Stimulated activated CD8-positive, alpha-beta memory T cell treated with anti-CD3 and anti-CD28 coated beads, Interleukin-2, amount 100 ng/mL, for 48 hours (primary cell): ENCODE data around the gene DOCK3.
"Not testable (repeated sequence)": the region's sequence is repeated elsewhere in the genome, so short reads cannot be mapped to it uniquely, and the experiment has no call there.

Experiments
- DNase-seq, 2 donors: peaks; one replicate each; pipeline ENCODE4 v3.0.0-alpha.2; 2020; ENCODE audit warnings: low read depth in 2 of 2

The DOCK3 gene

DNA sequence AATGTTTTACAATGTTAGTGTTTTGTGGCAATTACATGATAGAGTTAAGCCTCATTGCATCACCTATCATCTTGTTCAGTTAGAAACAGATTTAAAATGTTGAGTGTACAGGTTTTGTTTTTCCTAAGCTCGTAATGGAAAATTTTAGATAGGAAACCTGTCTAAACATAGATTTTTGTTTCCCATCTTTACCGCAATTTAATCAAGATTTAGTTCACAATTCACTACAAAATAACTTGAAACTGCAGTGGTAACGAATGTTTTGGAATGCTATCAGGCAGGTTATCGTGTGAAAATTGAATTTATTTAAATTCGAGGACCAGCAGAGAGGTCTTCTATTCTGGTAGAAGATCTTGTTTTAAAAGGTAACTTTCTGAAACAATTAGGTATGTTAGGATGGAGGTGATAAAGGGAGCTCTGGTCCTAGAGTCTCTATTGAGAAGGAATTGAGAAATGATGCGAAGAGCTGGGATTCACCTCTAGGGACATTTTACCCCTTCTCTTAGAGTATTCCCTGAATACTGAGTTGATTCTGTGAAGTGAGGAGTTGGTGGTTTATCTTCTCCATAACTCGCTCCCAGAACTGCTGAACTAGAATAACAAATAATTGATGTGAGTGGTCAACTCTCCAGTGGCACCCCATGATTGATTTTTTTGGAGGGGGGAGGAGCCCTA is 1.4 kb downstream of the DOCK3 start:
- DNase-seq, result no peak

DNA sequence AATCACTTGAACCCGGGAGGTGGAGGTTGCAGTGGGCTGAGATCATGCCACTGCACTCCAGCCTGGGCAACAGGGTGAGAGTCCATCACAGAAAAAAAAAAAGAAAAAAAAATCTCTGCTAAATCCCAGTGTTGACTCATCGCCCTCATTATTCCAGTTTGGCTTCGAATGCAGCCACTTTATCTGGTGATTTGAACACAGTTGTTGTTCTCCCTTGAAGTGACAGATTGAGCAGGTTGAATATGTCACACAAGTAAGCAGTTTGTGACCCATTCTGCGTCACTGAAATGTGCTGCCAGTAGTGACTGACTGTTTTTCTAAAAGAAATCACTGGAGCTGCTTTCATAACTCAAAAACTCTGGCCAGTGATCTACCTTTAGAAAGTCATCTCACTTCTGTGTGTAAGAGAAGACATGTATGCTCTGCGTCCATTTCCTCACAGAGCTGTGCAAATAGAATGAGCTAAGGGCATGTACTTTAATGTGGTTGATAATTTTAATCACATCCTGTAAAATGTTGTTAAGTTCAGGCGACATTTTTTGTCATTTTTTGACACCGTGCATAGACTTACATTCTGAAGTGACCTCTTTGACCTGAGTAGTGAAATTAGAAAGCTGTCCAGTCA is 12.5 kb downstream of the DOCK3 start:
- no peak for DNase-seq

DNA sequence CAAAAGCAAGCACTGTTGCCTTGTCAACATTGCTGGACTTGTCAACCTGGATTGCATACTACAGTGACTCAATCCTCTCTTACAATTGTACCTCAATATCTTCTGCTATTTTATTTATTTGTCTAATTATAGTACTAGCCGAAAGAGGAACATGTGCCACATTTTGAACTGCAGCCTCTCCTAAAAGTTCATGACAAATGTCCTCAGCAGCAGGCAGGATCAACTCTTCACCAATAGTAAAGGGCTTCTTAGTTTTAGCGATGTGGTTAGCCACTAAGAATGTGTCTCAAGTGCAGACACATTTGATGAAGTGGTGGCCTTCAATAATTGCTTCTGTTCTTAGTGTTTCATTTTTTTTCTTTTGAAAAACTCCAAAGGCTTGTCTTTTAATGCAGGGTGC is 13.2 kb downstream of the DOCK3 start:
- DNase-seq, result no peak

DNA sequence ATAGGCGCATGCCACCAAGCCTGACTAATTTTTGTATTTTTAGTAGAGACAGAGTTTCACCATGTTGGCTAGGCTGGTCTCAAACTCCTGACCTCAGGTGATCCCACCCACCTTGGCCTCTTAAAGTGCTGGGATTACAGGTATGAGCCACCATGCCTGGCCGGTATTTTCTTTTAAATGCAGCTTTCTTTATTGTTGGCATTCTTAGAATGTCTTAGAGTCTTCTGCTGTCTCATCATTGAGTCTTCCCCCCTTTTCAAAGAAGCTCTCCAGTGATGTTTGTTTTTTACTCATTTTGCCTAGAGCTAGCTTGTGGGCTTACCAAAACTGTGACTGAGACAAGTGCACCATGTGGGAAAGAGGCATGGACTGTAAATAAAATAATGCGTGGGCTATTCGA is 13.9 kb downstream of the DOCK3 start:
- DNase-seq, result not testable (repeated sequence)

DNA sequence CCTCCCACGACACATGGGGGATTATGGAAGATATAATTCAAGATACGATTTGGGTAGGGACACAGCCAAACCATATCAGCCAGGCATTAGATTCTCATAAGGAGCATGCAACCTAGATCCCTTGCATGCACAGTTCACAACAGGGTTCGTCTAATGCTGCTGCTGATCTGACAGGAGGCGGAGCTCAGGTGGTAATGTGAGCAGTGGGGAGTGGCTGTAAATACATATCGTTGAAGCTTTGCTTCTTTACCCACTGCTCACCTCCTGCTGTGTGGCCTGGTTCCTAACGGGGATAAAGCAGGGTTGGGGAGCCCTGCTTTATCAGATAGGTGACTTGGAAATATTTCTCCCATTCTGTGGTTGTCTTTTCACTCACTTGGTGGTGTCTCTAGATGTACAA is 14.8 kb downstream of the DOCK3 start:
- DNase-seq, result no peak

DNA sequence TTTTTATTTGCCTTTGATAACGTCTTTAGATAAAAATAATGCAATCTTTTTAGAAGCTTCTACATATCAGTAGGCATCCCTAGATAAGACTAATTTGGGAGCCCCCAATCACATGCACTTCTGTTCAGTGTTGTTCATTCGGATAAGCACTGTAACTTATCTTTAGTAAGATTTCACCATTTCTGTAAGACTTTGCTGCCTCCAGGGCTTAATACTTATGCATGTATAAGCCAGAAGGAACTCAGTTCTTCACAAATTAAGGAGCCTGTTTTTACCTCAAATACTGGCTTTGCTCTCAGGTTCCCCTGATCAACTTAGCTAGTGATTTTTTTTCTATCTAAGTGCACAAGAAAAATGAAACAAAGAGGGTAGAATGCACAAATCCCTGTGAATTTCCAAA is 20.3 kb downstream of the DOCK3 start:
- DNase-seq, result no peak

DNA sequence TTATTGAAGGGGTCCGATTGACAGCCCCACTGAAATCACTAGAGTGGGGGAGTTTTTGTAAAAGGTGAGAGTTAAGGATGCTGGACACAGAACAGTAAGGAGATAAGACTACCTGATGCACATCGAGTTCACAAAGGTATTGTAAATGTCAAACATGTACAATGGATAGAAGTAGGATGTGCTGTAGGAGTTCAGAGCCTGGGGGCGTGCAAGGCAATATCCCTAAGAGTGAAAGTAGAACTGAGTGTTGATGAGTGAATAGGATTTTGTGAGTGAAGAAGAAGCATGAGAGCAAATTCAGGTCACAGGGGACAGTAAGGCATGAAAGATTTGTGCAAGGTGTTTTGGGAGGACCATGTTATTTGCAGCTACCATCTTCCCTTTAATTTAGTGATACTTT is 21.5 kb downstream of the DOCK3 start:
- no peak for DNase-seq

DNA sequence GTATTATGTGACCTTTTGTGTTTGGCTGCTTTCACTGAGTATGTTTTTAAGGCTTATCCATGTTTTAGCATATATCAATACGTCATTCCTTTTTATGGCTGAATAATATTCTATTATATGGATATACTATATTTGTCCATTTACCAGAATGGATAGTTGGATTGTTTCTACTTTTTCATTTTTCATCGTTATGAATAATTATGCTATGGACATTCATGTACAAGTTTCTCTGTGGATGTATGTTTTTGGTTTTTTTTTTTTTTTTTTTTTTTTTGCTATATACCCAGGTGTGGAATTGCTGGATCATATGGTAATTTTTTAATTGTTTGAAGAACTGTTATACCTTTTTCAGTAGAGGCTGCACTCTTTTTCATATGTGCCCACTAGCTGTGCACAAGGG is 23.5 kb downstream of the DOCK3 start:
- no peak for DNase-seq

DNA sequence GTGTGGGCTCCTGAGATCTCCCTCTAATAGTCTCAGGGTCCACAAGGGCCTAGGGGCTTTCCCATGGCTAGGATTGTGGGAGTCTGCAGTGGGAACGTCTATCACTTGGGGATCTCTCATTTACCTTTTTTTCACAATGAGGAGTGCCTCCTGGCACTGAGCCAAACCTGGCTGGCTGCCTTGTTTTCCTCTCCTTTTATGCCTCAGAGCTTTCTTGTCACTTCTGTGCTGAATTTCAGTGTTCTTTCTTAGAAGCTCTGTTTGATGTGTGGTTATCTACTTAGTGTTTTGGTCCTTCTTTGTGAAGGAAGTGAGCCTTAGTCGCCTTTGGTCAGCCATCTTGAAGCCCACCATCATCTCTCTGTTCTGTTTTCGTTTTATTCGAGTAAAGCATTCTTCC is 33.9 kb downstream of the DOCK3 start:
- DNase-seq, result no peak

DNA sequence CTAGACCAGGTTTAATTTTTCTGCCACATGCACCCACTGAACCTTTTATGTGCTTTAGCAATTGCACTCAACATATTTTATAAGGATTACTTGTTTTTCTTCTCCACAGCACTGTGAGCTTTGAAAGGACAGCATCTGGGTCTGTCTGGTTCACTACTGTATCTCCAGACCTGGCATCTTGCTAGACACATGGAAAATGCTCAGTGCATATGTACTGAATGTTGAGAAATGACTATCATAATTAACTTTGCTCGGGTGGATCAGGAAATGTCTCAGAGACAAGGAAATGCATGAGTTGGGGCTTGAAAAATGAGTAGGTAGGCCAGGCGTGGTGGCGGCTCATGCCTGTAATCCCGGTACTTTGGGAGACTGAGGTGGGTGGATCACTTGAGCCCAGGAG is 40.2 kb downstream of the DOCK3 start:
- no peak for DNase-seq

DNA sequence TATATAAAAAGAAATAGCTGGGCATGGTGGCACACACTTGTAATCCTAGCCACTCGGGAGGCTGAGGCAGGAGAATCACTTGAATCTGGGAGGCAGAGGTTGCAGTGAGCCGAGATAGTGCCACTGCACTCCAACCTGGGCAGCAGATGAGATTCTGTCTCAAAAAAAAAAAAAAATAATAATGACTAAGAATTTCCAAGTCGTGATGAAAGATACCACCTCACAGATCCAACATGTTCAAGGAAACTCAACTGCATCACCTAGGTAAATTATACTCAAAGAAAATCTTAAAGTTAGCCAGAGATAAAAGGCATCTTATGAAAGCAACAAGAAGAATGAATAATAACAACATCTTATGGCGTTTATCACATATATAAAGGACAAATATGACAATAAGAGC is 50.1 kb downstream of the DOCK3 start:
- no peak for DNase-seq

DNA sequence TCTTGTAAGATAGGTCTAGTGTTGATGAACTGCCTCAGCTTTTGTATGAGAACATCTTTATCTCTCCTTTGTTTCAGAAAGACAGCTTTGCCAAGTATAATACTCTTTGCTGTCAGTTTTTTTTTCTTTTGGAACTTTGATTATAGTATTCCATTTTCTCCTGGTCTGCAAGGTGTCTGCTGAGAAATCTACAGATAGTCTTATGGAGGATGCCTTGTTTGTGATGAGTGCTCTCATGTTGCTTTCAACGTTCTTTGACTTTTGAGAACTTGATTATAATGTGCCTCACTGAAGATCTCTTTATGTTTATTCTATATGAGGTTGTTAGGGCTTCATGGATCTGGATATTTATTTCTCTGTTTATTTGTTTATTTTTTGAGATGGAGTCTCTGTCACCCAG is 60.3 kb downstream of the DOCK3 start:
- DNase-seq, result no peak

DNA sequence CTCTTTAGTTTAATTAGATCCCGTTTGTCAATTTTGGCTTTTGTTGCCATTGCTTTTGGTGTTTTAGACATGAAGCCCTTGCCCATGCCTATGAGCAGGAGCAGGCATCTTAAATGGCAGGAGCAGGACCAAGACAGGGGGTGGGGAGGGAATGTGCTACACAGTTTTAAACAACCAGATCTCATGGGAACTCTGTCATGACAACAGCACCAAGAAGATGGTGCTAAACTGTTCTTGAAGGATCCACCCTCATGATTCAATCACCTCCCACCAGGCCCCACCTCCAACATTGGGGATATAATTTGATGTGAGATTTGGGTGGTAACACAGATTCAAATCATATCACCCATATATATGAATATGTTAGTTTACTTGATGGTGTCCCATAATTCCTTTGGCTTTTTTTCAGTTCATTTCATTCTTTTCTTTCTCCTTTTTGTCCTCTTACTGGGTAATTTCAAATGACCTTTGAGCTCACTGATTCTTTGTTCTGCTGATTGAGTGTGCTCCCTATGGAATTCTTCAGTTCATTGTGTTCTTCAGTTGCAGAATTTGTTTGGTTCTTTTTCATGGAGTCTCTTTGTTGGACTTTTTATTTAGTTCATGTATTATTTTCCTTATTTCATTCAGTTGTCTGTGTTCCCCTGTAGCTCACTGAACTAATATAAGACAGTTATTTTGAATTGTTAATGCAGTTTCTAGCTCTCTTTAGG is 62.6 kb downstream of the DOCK3 start:
- DNase-seq, result no peak

DNA sequence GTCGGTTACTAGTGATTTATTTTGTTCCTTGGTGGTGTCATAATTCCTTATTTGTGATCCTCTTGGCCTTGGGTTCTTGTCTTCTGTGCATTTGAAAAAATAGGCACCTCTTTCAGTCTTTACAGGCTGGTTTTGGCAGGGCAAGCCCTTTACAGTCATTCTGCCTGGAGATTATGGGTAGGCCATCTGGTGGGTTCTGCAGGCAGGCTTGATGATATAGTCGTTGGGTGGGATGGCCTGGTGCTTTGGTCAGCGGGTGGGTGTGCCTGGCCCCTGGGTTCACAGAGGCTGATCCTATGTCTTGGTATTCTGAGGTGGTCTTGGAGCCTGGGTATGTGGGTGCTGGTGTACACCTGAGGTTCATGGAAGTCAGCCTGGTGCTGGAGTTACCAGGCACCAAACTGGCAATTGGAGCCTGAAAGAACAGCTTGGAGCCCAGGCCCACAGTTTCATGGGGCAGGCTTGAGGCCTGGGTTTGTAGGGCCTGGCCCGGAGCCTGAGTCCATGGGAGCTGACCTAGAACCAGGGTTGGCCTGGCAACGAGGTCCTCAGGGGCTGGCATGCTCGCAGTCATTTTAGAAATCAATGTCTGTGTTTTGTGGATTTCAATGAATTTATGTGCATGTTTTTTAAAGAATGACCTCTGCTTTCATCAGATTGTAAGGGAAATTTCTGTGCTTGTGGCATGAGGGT is 63.3 kb downstream of the DOCK3 start:
- no peak for DNase-seq

DNA sequence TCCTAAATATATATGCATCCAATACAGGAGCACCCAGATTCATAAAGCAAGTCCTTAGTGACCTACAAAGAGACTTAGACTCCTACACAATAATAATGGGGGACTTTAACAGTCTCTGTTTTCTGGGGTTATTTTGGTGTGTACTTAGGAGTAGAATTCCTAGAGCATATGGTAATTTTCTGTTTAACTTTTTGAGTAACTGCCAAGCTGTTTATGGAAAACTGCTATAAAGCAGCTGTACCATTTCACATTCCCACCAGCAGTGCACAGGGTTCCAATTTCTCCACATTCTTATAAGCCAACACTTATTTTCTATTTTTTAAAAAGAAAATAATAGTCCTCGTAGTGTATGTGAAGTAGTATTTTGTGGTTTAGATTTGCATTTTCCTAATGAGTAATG is 68.9 kb downstream of the DOCK3 start:
- DNase-seq, result no peak

DNA sequence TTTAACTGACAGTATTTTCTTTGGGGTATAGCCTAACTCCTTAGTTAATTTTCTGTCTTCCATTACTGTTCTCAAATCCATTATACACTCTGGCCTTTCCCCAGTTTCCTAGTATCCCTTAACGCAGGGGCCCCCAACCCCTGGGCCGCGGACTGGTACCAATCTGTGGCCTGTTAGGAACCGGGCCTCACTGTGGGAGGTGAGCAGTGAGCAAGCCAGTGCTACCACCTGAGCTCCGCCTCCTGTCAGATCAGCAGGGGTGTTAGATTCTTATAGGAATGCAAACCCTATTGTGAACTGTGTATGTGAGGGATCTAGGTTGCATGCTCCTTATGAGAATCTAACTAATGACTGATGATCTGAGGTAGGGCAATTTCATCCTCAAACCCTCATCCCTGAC is 75.1 kb downstream of the DOCK3 start:
- no peak for DNase-seq

DNA sequence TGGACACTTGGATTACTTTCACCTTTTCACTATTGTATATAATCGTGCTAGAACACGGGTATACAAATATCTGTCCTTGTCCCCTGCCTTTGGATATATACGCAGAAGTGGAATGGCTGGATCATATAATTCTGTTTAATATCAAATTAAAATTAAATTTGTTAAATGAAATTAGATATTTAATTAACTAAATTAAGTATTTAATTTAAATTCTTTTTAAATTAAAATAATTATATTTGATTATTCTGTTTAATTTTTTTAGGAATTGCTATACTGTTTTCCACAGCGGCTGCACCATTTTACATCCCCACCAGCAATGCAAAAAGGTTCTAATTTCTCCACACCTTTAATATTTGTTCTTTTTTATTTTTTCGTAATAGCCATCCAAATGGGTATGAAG is 84.3 kb downstream of the DOCK3 start:
- no peak for DNase-seq

DNA sequence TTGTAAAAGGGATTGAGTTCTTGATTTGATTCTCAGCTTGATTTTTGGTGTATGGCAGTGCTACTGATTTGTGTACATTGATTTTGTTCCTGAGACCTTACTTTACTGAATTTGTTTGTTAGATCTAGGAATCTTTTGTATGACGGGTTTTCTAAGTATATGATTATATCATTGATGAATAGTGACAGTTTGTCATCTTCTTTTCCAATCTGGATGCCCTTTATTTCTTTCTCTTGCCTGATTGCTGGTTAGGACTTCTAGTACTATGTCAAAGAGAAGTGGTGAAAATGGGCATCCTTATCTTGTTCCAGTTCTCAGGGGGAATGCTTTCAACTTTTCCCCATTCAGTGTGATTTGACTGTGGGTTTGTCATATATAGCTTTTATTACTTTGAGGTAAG is 103.0 kb downstream of the DOCK3 start:
- DNase-seq, result no peak

DNA sequence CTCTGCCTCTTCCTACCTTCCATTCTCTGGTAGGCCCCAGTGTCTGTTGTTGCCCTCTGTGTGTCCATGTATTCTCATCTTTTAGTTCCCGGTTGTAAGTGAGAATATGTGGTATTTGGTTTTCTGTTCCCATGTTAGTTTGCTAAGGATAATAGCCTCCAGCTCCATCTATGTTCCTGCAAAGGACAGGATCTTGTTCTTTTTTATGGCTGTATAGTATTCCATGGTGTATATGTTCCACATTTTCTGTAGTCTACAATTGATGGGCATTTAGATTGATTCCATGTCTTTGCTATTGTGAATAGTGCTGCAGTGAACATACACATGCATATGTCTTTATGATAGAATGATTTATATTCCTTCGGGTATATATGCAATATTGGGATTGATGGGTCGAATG is 107.0 kb downstream of the DOCK3 start:
- DNase-seq, result not testable (repeated sequence)

DNA sequence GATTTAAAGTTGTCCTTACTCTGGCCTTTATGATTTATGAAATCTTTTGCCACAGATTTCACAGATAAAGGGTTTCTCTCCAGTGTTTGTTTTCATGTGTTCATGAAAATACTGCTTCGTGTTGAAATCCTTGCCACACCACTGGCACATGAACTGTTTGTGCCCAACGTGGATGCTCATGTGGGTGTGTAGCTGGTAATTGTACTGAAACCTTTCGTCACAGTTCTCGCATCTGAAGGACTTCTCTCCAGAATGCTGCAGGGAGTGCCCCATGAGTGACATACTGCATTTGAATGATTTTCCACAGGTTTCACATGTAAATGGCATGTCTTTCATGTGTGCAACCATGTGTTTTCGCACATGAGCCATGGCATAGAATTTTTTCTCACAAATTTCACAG is 111.9 kb downstream of the DOCK3 start:
- DNase-seq, result no peak

DNA sequence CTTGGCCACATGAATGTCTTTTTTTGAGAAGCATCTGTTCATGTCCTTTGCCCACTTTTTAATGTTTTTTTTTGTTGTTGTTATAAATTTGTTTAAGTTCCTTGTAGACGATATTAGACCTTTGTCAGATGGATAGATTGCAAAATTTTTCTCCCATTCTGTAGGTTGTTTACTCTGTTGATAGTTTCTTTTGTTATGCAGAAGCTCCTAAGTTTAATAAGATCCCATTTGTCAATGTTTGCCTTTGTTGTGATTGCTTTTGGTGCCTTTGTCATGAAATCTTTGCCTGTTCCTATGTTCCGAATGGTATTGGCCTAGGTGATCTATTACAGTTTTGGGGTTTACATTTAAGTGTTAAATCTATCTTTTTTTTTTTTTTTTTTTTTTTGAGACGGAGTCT is 116.2 kb downstream of the DOCK3 start:
- DNase-seq, result not testable (repeated sequence)

DNA sequence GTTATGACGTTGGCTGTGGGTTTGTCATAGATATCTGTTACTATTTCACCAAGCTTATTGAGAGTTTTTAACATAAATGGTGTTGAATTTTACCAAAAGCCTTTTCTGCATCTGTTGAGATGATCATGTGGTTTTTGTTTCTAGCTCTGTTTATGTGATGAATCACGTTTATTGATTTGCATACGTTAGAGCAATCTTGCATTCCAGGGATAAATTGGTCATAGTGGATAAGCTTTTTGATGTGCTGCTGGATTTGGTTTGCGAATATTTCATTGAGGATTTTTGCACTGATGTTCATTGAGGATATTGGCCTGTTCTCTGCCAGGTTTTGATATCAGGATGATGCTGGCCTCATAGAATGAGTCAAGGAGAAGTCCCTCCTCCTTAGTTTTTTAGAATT is 117.8 kb downstream of the DOCK3 start:
- DNase-seq, result no peak

DNA sequence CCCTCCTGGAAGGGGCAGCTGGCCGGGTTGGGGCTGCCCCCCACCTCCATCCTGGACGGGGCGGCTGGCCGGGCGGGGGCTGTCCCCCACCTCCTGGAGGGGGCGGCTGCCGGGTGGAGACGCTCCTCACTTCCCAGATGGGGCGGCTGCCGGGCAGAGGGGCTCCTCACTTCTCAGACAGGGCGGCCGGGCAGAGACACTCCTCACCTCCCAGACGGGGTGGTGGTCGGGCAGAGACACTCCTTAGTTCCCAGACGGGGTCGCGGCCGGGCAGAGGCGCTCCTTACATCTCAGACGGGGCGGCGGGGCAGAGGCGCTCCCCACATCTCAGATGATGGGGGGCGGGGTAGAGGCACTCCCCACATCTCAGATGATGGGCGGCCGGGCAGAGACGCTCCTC is 129.1 kb downstream of the DOCK3 start:
- not testable (repeated sequence) for DNase-seq
